ELF-1 (cell line): ENCODE data around the gene MEF2A.

Source experiments
- DNase-seq: peaks from one replicate; pipeline ENCODE4 v3.0.0-alpha.2; 2016; ENCODE audit warnings: low read depth, low spot score

The MEF2A gene

DNA sequence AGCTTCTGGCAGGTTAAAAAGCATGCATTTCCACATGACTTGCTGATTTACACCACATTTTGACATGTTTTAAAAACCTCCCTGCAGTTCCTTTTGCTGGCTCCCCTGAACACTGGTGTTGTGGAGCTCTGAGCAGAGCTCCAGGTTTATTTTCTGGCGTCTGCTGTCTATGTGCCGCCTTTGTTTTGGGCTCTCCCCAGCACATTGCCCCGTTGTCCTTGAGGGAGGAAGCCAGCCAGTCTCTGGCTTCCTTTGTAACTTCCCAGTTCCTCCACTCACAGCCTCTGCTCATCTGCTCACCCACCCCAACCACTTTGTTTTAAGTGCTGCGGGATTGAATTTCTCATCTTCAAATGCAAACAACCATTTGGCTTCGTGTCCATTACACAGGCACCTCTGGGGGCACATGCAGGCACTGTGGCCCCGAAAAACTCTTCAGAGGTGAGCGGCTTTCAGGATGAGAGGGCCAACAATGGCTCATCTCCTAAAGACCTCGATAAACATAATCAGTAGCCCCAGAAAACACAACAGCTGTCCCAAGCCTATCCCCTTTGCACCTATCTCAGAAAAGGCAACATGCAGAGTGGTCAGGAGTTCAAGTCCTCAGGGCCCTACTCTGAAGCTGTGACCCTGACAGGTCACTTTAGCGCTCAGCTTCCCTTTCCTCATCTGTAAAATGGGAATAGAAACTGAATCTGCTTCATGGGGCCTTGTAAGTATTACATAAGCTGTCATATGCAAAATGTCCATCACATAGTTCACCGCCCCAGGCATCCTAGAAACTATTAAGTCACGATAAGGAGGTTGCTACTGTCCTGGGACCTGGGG lies 1.3 kb upstream of the MEF2A start:
- peak; percentile 44 for DNase-seq

DNA sequence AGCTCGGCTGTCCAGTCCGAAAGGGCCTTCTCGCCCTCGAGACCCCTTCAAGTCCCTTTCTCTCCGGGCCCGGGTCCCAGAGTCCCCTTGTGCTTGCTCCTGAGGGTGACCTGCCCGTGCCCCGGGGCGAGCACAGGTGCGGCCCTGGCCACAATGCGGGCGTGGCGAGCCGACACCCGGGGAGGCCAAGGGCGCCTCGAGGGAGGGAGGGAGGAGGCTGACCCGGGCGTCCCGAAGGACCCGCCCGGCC lies 810 bp upstream of the MEF2A start:
- peak; percentile 53 for DNase-seq

DNA sequence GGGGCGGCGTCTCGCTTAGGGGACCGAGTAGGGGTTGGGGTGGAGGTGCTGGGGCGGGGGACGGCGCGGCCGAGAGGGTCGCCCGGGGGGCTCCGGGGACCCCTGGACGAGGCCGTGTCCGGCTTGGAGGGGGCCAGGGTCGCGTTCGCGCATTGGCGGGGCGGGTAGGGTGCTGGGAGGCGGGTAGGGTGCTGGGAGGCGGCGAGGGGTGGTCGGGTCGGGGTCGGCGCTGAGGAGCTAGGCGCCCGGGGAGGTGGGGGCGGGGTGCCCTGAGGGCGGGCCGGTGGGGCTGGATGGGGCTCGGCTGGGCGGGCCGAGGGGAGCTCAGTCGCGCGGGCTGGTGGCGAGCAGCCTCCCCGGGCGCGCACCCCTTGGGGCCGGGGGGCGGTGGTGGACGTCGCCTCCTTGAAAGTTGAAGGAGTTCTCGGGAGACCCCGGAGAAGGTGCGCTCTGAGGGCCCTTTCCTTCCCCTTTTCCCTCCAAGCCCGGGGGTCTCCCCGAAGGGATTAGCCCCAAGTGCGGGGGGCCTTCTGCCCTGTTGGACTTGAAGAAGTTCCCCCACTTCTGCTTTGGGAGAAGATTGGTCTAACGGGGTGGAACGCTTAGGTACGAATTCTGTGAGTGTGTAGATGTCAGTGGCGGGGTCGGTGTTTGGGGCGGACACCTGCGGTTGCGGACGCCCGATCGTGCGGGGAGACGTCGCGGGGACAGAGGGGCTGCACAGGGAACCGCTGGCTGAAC lies 543 bp downstream of the MEF2A start:
- peak; percentile 21 for DNase-seq

DNA sequence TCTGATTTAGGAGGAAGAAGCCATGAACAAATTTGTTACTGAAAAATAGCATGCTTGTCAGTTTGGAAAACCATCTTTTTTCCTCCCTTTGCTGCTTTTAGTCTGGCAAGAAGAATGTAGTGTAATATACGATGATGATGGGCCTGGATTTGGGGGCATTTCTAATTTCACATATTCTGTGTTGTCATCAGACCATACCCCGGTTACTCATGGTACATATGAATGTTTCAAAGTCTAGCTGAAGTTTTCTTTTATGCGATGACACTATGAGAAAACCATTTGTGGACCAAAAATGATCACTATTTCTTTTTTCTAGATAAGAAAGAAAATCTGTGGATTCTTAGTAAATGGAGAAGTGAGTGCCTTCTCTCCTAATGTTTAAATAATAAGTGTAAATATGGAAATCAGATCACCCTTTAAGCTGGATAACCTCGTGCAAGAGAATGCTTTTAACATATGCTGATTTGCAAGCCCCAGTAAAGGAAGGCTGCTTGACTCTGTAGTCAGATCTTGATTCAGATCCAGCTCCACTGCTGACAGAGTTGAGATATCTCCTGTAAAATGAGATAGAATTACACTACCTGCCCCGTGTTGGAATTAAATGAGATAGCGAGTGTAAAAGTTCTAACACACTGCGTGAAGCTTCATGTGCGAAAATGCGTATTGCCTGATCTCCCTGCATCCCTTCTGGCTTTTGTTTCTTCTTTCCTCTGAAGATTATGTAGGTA lies 3.0 kb downstream of the MEF2A start:
- no peak for DNase-seq

DNA sequence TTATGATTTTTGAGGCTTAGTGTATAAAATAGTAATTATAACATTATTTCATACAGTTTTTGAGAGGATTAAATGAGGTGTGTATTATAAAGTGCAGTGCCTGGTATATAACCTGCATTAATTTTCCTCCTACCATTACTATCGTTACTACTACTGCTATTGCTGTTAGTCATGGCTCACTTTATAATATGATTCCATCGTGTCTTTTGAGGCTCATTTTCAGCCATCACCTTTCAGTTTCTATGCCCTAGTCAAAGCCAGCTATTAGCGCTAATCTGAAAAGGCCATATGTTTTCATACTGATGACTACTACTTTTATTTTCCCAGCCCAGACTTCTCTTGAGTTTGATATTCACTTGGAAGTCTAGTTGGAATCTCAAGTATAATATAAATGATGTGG lies 5.5 kb downstream of the MEF2A start:
- no peak for DNase-seq

DNA sequence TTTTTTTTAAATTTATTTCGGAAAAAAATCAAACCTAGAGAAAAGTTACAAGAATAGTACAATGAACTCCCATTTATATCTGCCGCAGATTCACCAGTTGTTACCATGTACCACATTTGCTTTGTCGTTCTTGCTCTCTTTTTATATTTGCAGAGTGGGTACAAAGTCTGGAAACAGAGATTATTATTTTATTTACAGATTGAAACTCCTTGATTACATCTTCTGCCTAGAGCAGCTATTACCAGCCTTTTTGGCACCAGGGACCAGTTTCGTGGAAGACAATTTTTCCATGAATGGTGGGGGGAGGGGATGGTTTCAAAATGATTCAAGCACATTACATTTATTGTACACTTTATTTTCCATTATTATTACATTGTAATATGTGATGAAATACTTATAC lies 8.3 kb downstream of the MEF2A start:
- no peak for DNase-seq

DNA sequence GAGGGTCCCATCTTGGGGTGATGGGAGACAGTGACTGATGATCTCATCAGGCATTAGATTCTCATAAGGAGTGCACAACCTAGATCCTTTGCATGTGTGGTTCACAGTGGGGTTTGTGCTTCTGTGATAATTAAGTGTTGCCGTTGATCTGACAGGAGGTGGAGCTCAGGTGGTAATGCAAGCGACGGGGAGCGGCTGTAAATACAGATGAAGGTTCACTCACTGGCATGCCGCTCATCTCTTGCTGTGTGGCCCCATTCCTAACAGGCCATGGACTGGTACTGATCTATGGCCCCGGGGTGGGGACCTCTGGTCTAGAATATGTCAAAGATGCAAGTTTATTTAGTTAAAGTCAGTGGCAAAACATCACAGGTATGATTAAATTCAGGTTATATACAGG lies 8.7 kb downstream of the MEF2A start:
- DNase-seq, result no peak

DNA sequence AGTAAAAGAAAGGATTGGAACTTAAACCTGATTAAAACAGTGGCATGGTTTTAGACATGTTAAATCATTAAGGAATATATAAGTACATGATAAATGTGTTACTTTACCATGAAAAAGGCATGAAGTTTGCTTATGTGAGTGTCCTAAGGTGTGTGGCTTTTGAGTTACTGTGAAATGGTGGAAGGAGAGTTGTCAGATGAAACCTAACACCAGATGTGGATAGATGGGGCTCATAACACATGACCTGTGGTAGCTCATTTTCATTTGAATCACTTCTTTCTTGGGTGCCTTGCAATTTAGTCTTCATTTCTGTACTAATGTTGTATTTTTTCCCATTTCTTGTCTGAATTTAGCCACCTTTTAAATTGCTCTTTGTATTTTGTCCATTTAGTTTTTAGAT lies 13.0 kb downstream of the MEF2A start:
- no peak for DNase-seq

DNA sequence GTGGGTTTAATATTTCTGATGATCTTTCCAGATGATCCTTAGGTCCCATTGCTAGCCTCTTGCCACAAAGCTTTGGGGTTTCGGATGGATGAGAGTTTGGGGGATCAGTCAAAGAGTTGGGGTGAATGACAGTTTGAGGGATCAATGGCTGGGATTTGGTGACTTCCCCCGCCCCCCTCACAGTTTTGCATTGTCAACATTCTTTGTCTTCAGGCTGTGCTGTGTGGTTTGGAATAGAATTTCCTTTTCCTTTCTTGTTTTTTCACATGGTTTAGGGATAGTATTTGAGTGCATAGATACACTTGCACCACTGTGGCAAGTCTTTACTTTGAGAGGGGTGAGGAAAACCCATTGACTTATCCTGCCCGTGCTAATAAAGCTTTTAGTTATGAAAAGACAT lies 14.3 kb downstream of the MEF2A start:
- no peak for DNase-seq

DNA sequence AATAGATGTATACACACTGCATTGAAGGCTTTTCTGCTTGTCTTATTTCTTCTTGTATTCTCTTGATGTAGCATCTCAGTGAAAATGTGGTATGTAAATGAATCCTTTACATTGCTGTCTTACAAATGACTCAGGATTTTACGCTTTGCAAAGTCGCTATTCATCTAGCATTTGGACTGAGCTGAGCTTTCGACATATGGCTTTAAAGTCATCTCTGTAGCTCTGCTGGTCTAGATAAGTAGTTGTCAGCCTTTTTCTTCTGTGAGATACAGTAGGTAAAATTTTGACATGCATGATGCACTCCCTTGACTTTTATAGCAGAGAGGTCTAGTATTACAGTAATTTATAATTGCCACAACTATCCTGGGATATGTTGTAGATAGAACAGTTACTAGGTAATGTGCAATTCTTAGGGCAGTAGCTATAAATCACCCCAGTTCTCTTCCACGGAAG lies 16.8 kb downstream of the MEF2A start:
- no peak for DNase-seq

DNA sequence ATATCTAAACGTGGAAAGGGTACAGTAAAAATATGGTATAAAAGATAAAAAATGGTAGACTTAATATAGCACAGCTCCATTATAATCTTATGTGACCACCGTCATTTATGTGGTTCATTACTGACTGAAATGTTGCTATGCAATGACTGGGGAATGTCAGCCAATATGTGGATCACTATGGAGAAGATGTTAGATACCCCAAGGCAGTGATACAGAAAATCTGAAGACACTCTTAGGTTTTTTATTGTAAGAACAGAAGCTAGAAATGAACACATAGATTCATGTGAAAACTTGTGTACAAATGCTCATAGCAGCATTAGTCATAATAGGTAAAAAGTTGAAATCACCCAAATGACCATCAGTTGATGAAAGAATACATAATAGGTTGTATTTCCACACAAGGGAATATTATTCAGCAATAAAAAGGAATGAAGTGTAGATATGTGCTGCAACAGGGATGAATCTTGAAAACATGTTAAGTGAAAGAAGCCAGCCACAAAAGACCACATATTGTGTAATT lies 18.4 kb downstream of the MEF2A start:
- no peak for DNase-seq

DNA sequence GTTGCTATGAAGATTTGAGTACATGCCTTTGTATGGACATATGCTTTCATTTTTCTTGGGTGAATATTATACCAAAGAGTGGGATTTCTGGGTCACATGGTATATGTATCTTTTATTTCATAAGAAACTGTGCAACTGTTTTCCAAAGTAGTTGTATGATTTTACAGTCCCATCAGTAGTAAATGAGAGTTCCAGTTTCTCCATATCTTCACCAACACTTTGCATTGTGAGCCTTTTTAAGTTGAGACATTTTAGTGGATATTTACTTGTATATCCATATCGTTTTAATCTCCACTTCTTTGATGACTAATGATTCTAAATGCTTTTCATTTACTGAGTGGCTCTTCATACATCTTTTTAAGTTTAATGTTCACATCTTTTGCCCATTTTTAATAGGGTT lies 20.3 kb downstream of the MEF2A start:
- DNase-seq, result no peak

DNA sequence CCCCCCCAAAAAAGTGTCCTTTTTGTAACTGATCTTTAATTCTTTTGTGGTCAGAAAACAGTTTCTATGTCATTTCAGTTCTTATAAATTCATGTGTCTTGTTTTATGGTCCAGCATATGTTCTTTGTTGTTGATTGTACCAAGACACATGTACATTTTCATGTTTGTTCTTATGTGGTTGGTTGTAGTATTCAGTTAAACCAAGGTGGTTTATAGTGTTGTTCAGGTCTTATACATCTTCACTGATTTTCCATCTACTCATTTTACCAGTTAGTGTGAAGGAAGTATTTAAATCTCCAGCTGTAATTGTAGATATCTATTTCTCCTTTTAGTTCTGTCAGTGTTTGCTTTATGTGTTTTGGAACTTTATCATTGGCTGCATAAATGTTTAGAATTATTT lies 24.0 kb downstream of the MEF2A start:
- no peak for DNase-seq

DNA sequence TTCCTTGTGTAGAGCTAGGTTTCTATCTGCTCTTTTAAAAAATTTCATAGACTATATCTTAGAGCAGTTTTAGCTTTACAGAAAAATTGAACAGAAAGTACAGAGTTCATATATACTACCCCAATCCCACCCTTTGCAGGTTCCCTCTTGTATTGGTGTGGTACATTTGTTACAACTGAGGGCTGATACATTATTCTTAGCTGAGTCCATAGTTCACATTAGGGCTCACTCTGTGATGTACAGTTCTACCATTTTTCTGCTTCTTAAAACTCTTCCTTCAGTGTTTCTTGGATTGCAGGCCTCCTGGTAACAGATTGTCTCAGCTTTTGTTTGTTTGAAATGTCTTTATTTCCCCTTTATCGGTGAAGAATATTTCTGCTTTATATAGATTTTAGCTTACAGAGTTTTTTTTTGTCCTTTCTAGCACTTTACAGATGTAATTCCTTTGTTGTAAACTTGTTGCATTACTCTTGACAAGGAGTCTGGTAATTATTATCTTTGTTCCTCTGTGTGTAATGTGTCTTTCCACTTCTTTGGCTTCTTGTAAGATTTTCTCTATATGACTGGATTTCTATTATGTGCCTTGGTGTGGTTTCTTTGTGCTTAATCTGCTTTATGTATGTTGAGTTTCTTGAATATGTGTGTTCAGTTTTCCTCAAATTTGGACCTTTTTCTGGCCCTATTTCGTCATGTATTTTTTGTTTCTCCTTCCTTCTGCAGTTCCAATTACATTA lies 25.3 kb downstream of the MEF2A start:
- no peak for DNase-seq

DNA sequence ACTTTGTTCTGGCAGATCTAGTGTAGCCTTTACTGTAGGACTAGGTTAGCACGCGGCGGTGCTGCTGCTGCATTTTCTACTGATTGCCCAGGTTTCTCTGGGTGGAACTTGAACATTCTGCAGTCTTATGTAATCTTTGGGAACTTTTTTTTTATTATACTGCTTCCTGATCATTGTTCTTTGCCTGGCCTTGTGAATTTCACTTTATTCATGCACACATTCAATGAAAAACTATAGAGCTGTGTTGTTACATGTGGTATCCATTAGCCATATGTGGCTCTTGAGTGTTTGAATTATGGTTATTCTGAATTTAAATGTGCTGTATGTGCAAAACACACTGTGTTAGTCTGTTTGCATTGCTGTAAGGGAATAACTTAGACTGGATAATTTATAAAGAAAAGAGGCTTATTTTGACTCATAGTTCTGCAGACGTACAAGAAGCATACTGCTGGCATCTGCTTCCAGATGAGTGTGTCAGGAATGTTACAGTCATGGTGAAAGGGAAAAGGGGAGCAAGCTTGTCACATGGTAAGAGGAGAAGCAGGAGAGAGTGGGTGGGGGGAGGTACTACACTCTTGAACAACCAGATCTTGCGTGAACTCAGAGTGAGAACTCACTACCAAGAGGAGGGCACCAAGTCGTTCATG lies 26.5 kb downstream of the MEF2A start:
- no peak for DNase-seq

DNA sequence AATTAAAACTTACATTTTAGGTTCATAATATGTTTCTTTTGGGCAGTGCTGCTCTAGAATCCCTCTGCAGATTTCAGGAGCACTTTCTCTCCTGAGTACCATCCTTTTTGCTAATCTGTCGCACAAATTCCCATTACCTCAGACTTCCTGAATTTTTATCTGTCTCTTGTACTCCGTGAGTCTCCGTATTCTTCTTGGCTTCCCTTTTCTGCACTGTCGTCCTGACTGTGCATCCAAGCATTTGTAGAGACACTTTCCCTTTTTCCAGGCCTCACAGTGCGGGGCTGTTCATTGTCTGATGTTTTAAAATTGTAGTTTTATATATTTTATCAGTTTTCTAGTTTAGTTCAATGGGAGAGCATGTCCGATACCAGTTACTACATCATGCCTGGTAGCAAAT lies 27.3 kb downstream of the MEF2A start:
- no peak for DNase-seq

DNA sequence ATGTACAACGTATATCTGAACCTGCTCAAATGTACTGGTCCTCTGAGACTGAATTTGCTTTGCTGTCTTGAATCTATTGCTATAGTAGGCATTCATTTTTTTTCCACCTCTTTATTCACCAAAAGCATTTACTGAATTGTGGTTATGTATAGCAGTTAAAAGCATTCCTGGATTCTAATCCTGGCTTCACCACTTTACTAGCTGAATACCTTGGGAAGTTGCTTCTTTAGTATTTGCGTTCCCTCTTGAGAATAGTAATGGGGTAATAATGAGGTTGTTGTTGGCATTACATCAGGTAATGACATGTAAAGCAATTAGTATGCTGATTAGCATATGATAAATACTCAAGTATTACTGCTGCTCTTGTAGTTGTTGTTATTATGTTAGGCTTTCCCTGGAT lies 29.1 kb downstream of the MEF2A start:
- DNase-seq, result no peak

DNA sequence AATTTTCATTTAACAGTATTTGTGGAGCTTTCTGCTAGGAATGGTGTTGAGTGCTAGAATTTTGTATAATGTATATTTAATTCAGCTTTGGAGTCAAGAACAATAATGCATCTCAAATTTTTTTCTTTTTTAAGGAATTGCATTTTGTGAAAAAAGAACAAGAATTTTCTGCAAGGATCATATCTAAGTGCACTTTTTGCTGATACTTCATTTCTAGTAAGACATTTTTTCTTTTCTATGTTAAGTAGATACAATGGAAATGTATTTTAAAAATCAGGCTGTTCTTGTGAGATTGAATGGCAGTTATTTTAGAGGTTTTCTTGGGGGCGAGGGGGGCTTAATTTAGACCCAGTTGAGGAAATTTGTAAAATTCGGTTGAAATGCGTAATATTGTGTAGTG lies 32.5 kb downstream of the MEF2A start:
- no peak for DNase-seq

DNA sequence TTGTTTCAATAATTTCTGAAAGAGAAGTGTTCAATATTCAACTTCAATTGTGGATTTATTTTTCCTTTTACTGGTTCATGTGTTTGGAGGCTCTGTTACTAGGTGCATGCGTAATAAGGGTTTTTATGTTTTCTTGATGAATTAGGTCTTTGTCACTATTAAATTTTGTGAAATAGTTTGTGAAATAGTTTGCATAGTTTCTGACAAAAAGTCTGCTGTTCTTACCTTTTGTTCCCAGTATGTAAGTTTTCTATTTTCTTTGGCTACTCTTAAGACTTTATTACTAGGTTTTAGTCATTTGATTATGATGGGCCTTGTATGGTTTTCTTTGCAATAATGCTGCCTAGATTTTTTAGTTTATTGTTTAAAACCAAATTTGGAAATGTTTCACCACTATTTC lies 38.0 kb downstream of the MEF2A start:
- DNase-seq, result no peak

DNA sequence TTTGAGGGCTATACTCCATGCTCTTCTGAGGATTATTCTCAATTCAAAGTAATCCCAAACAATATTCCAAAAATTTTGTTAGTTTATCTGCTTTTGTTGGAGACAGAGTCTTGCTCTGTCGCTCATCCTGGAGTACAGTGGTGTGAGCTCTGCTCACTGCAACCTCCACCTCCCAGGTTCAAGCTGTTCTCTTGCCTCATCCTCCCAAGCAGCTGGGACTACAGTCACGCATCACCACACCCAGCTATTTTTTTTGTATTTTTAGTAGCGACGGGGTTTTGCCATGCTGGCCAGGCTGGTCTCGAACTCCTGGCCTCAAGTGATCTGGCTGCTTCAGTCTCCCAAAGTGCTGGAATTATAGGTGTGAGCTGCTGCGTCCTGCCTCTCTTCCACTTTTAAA lies 39.1 kb downstream of the MEF2A start:
- DNase-seq, result no peak

DNA sequence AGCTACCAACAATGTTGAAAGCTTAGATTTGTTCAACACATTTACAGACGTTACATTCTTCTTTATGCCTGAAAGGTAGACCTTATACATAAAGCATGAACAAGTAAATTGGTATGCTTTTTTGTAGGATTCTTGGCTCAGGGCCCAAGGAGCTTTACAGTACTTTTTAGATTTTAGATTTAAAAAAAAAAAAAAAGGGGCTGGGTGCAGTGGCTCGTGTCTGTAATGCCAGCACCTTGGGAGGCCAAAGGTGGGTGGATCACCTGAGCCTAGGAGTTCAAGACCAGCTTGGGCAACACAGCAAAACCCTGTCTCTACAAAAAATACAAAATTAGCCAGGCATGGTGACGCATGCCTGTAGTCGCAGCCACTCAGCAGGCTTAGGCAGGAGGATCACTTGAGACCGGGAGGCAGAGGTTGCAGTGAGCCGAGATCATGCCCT lies 39.7 kb downstream of the MEF2A start:
- no peak for DNase-seq
